IMR-90 (cell line): ENCODE results near the gene SPTLC3. TPM values are rescaled to one million over a fixed set of nuclear protein-coding genes. Genes with fewer than 3 reads are reported as not detected.

Experiments used
- ATAC-seq: fragments of 200-7000 bp; cut with Tn5 transposase; 2 replicates; pipeline ENCODE4 v1.9.1; 2020; ENCODE audit warnings: low read depth, mild to moderate bottlenecking, moderate library complexity
- BruUV-seq: library from RNA; stranded (reverse); fragments of 400-500 nt; replicated peaks from 2 replicates; lab custom pipeline; 2021; lab: Mats Ljungman, UMichigan
- CTCF ChIA-PET: fragments of 300-600 bp; formaldehyde crosslinking; extraction: SDS; loops from one replicate; lab custom pipeline; 2021; ENCODE audit warnings: antibody characterized with exemption; lab: Yijun Ruan, JAX
- POLR2A ChIA-PET: fragments of 300-600 bp; sonication (Branson Sonifier 250); formaldehyde crosslinking; loops from one replicate; lab custom pipeline; 2022; ENCODE audit warnings: antibody characterized with exemption; ENCODE audit not compliant: unreplicated experiment; lab: Charles Lee
- DNase-seq: peaks from one replicate; pipeline ENCODE4 v3.0.0; 2013
- H2AFZ ChIP-seq: replicated peaks from 2 replicates; pipeline ENCODE3; 2013; ENCODE audit warnings: low read length, mild to moderate bottlenecking; ENCODE audit not compliant: poor library complexity
- H2AK5ac ChIP-seq: 2 replicates; pipeline ENCODE4 v1.6.1; 2013; ENCODE audit warnings: low read depth, low read length, inconsistent platforms
- H2AK9ac ChIP-seq: replicated peaks from 2 replicates; pipeline ENCODE3; 2013; ENCODE audit warnings: mild to moderate bottlenecking, low read depth, low read length, moderate library complexity; ENCODE audit not compliant: poor library complexity
- H2BK120ac ChIP-seq: 2 replicates; pipeline ENCODE4 v1.6.1; 2013; ENCODE audit warnings: low read depth, low read length, inconsistent platforms
- H2BK15ac ChIP-seq: 3 replicates; pipeline ENCODE4 v1.6.1; 2013; ENCODE audit warnings: low read depth, low read length, inconsistent platforms
- H2BK20ac ChIP-seq: 2 replicates; pipeline ENCODE4 v1.6.1; 2013; ENCODE audit warnings: low read depth, mild to moderate bottlenecking, inconsistent platforms, low read length, moderate library complexity
- H2BK5ac ChIP-seq: 2 replicates; pipeline ENCODE4 v1.6.1; 2013; ENCODE audit warnings: mild to moderate bottlenecking, low read depth, low read length, inconsistent platforms; ENCODE audit not compliant: poor library complexity, severe bottlenecking
- H3K14ac ChIP-seq: replicated peaks from 2 replicates; pipeline ENCODE4 v1.6.1; 2013; ENCODE audit warnings: low read depth, low read length, inconsistent platforms
- H3K18ac ChIP-seq: 2 replicates; pipeline ENCODE4 v1.6.1; 2013; ENCODE audit warnings: low read depth, low read length, control low read depth
- H3K23ac ChIP-seq: 2 replicates; pipeline ENCODE4 v1.6.1; 2013; ENCODE audit warnings: low read depth, low read length, inconsistent platforms
- H3K27ac ChIP-seq: 2 replicates; pipeline ENCODE4 v1.5.1; 2013; ENCODE audit warnings: mild to moderate bottlenecking, control low read depth, low read length; ENCODE audit not compliant: insufficient read depth
- H3K27me3 ChIP-seq: 2 replicates; pipeline ENCODE4 v1.6.1; 2013; ENCODE audit warnings: low read length; ENCODE audit not compliant: control insufficient read depth, insufficient read depth
- H3K36me3 ChIP-seq: 2 replicates; pipeline ENCODE4 v1.6.1; 2013; ENCODE audit warnings: low read length, mixed read lengths; ENCODE audit not compliant: control insufficient read depth, insufficient read depth
- H3K4ac ChIP-seq: 2 replicates; pipeline ENCODE4 v1.6.1; 2013; ENCODE audit warnings: low read depth, low read length, inconsistent platforms
- H3K4me1 ChIP-seq: 2 replicates; pipeline ENCODE4 v1.6.1; 2013; ENCODE audit warnings: low read length, mixed read lengths; ENCODE audit not compliant: control insufficient read depth, insufficient read depth
- H3K4me2 ChIP-seq: 2 replicates; pipeline ENCODE4 v1.6.1; 2013; ENCODE audit warnings: low read depth, mild to moderate bottlenecking, control low read depth, low read length, moderate library complexity
- H3K4me3 ChIP-seq: 2 replicates; pipeline ENCODE4 v1.5.1; 2013; ENCODE audit warnings: low read depth, mild to moderate bottlenecking, control low read depth, low read length, moderate library complexity; ENCODE audit not compliant: insufficient read depth
- H3K56ac ChIP-seq: 2 replicates; pipeline ENCODE4 v1.6.1; 2013; ENCODE audit warnings: low read length, inconsistent platforms; ENCODE audit not compliant: insufficient read depth; ENCODE audit errors: extremely low read depth
- H3K79me1 ChIP-seq, 2 experiments: 2 replicates each; pipeline ENCODE4 v1.6.1; 2013; ENCODE audit warnings: low read length in 2 of 2, inconsistent platforms in 1 of 2, low read depth in 1 of 2
- H3K9ac ChIP-seq: 2 replicates; pipeline ENCODE4 v1.6.1; 2013; ENCODE audit warnings: low read depth, low read length, control low read depth
- H3K9me1 ChIP-seq: 2 replicates; pipeline ENCODE4 v1.6.1; 2013; ENCODE audit warnings: low read length, inconsistent platforms; ENCODE audit not compliant: insufficient read depth
- H3K9me3 ChIP-seq: 2 replicates; pipeline ENCODE4 v1.6.1; 2013; ENCODE audit warnings: low read length; ENCODE audit not compliant: control insufficient read depth, insufficient read depth
- H4K20me1 ChIP-seq: 2 replicates; pipeline ENCODE4 v1.6.1; 2013; ENCODE audit warnings: low read length, inconsistent platforms; ENCODE audit not compliant: insufficient read depth
- H4K5ac ChIP-seq: 2 replicates; pipeline ENCODE4 v1.6.1; 2013; ENCODE audit warnings: mild to moderate bottlenecking, low read depth, low read length, control low read depth
- H4K8ac ChIP-seq, 2 experiments: 2 replicates each; pipeline ENCODE4 v1.6.1; 2013; ENCODE audit warnings: low read depth in 2 of 2, low read length in 2 of 2, control low read depth in 1 of 2, inconsistent platforms in 1 of 2
- H4K91ac ChIP-seq: 2 replicates; pipeline ENCODE4 v1.6.1; 2013; ENCODE audit warnings: low read depth, low read length, inconsistent platforms; ENCODE audit not compliant: insufficient read depth
- CHD1 ChIP-seq: IDR thresholded peaks from 2 replicates; pipeline ENCODE4 v1.6.1; 2012; ENCODE audit warnings: low read depth, low read length, improper control_type of control experiment
- ELK1 ChIP-seq: fragments of 150-350 bp; IDR thresholded peaks from 2 replicates; pipeline ENCODE4 v1.6.1; 2016; ENCODE audit warnings: low read depth, mild to moderate bottlenecking, low read length, moderate library complexity, borderline replicate concordance
- MAZ ChIP-seq: IDR thresholded peaks from 2 replicates; pipeline ENCODE4 v1.6.1; 2012; ENCODE audit warnings: low read depth, mild to moderate bottlenecking, low read length, improper control_type of control experiment, moderate library complexity, borderline replicate concordance
- RCOR1 ChIP-seq: IDR thresholded peaks from 2 replicates; pipeline ENCODE4 v1.6.1; 2012; ENCODE audit warnings: mild to moderate bottlenecking, low read length, improper control_type of control experiment; ENCODE audit not compliant: insufficient replicate concordance
- USF2 ChIP-seq: fragments of 150-350 bp; IDR thresholded peaks from 2 replicates; pipeline ENCODE4 v1.6.1; 2017; ENCODE audit warnings: mild to moderate bottlenecking, antibody characterized with exemption, low read length, low read depth
- WGBS, 2 experiments: methylation state at CpG; one replicate each; pipeline versions ENCODE4 v1.1.5 to v1.1.7; 2013; ENCODE audit warnings: missing lambda C conversion rate in 2 of 2; ENCODE audit not compliant: insufficient read length in 1 of 2; ENCODE audit errors: extremely low coverage in 2 of 2; 5-methylcytosine and 5-hydroxymethylcytosine counted together
- dilution Hi-C: fragments of 300-500 bp; cut with HindIII; formaldehyde crosslinking; loops from one replicate; pipeline ENCODE4 v1.14.3; 2018; ENCODE audit warnings: low sequenced_read_pairs; ENCODE audit not compliant: unreplicated experiment
- in situ Hi-C: fragments of 300-500 bp; cut with MboI; formaldehyde crosslinking; loops from 3 replicates; pipeline ENCODE4 v1.14.3; 2019; ENCODE audit warnings: low sequenced_read_pairs, inconsistent platforms, mixed read lengths
- intact Hi-C: fragments of 100-400 bp; cut with micrococcal nuclease; formaldehyde crosslinking; loops from 2 replicates; pipeline ENCODE4 v1.10.0; 2022
- polyA plus RNA-seq, 3 experiments: library from polyadenylated mRNA; depleted of rRNA; stranded (reverse); fragments of >200 nt; gene quantifications; 2 replicates each; pipeline ENCODE4 v1.2.3, GENCODE V29; 2012; ENCODE audit warnings: low replicate concordance in 1 of 3
- total RNA-seq: library from RNA; depleted of rRNA; stranded (reverse); fragments of >200 nt; gene quantifications from 2 replicates; pipeline ENCODE4 v1.2.3, GENCODE V29; 2012

The SPTLC3 gene
- total and polyA plus RNA-seq, 2 of the 4 experiments (the other 2 are of a cell fraction) = 0.44 to 1.6 TPM

- Histone ChIP-seq H2AFZ (no peak overlapping the region), H3K27ac (no peak overlapping the region), H3K4me1 (no peaks in the 10 kb centered on the region), H3K4me2 (no peak overlapping the region), H3K36me3 (no peaks in the 10 kb centered on the region), H3K23ac (no peak overlapping the region), H4K5ac (no peak overlapping the region), H3K14ac (no peak overlapping the region), H2AK5ac (no peak overlapping the region), H2BK120ac (no peak overlapping the region), H4K91ac (no peak overlapping the region), H3K27me3 (peaks cover 3% of the 10 kb centered on the region), H2BK15ac (no peak overlapping the region), H3K4ac (no peak overlapping the region), H2AK9ac (no peak overlapping the region), H4K8ac (no peak overlapping the region), H3K56ac (no peak overlapping the region), H3K9ac (no peak overlapping the region), H3K9me3 (no peaks in the 10 kb centered on the region), H4K20me1 (no peaks in the 10 kb centered on the region), H3K18ac (no peak overlapping the region), H3K4me3 (no peak overlapping the region), H2BK20ac (no peak overlapping the region), H3K9me1 (no peaks in the 10 kb centered on the region), H3K79me1 (no peaks in the 10 kb centered on the region), H2BK5ac (no peak overlapping the region)
- ATAC-seq (no peak), DNase-seq (no peak)
- in situ Hi-C loops = no loop called here
- dilution Hi-C loops = no loop called here
- intact Hi-C loops = no loop called here
- no TSS peak for BruUV-seq
- ChIA-PET POLR2A (no interaction called here), CTCF (no interaction called here)
- no CpG with 5 or more reads among the region's 2 CpGs for WGBS, 2 experiments
- TF ChIP-seq USF2 (no peak), RCOR1 (no peak), MAZ (no peak), CHD1 (no peak), ELK1 (no peak)
These were observed 11.6 kb upstream of the SPTLC3 start for GRCh38 chr20:12997128-12997655.
